C4-2B (cell line): Measurements from ENCODE around the gene SAMD7.

ENCODE experiments used
- H3K27ac ChIP-seq: fragments of 450-650 bp; 2 replicates; pipeline ENCODE4 v1.5.1; 2017
- CTCF ChIP-seq: fragments of 450-650 bp; conservative IDR thresholded peaks from 2 replicates; pipeline ENCODE4 v1.5.1; 2017; ENCODE audit warnings: mild to moderate bottlenecking
- ZFX ChIP-seq: fragments of 450-650 bp; IDR thresholded peaks from 2 replicates; pipeline ENCODE4 v1.6.1; 2017

SAMD7 gene

DNA sequence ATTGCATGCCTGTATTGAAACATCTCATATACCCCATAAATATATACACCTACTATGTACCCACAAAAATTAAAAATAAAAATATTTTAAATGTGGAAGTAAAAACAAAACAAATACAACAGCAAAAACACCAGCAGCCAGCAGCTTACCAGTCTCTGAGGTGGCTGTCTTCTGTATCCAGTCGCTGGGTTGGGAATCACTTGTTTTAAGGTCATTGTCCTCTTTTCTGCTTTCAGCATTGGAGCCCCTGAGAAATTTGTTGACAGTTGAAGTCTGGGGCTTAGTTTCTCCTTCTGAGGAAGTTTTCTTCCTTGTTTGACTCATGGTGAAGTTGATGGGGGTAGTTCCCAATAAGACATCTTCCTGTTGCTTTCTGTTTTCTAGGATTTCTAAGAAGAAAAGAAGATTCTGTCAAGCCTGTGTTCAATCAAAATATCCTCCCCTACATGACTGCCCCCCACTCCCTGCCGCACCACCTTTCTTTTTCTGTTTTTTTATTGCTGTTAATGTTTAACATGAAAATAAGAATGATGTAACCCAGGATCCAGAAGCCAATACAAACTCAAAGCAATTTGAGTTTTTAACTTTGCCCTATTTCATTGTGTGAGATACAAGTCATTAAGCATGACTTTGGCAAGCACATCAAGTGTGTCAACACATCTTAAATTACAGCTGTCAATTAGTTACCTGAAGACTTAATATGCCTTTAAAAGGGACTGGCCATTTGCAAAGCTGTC lies 41.7 kb upstream of the SAMD7 start, which contains the start of gene LRRC31:
TSS of gene LRRC31 (minus strand) at position 452 of the 737 bp plus-strand sequence. CDS start at position 324, 128 bp downstream.
- no peak for TF ChIP-seq ZFX
- TF ChIP-seq CTCF: no peak

GRCh38 chr3:169871129-169871886 lies 40.1 kb upstream of the SAMD7 start:
- peak overlapping the region; percentile 19; the same call in 1 of the 2 replicates for H3K27ac ChIP-seq
- TF ChIP-seq ZFX (no peak), CTCF (no peak)

More for the DNA sequence above, 41.7 kb upstream of the SAMD7 start, which contains the start of gene LRRC31:
- peak within 1 kb of the TSS; percentile 19; the same call in 1 of the 2 replicates for H3K27ac ChIP-seq

DNA sequence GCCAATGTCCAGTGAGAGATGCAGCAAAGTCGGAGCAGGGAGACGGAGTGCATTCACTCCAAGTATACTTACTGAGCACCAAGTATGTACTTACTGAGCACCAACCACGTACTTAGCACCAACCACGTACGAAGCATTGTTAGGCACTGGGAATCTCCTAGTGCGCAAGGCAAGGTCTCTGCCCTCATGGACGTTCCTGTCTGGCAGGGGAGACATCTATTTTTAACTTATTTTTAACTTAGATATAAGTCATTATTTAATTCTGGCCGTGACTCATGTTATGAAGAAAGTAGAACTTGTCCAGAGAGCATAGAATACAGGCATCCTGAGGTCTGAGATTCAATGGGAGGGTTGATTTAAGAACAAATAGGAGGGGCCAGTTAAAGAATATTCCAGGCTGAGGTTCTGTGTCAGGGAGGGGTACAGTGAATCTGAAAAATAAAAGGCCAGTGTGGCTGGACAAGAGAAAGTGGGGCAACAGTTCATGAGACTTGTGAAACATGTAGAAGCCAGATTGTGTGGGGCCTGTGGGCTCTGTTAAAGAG lies 32.3 kb upstream of the SAMD7 start:
- TF ChIP-seq ZFX: no peak
- H3K27ac ChIP-seq: no peak overlapping the region

DNA sequence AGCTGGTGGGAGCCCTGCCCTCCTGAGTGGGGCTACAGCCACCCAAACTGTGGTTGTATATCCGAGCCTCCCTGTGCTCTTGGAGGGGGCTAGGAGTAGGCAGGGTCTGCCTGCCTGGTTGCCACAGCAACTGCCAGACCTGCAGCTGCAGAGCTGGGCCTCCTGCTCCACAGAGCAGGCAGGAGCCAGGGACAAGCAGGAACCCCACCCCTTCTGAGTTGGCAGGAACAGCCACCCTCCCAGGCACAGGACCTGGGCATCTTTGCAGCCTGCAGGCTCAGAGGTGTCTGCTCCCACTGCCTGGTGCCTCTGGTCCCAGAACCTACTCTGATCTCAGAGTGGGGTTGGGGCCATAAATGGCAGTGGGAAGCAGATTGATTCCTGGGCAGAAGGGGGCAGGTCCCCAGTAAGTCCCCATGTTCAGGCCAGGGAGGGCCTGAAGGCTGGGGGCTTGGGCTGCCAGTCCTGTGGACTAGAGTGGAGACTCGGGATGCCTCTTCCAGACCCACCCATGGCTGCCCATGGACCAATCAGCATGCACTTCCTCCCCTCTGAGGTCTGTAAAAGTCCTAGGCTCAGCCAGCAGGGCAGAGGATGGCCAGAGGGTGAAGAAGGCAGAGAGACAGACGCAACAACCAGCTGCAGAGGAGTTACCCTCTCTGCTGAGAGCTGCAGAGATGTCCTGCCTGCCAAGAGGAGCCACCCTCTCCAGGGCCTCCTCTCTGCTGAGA lies 31.4 kb upstream of the SAMD7 start:
- no peak for TF ChIP-seq ZFX
- TF ChIP-seq CTCF: no peak
- no peak overlapping the region for H3K27ac ChIP-seq

DNA sequence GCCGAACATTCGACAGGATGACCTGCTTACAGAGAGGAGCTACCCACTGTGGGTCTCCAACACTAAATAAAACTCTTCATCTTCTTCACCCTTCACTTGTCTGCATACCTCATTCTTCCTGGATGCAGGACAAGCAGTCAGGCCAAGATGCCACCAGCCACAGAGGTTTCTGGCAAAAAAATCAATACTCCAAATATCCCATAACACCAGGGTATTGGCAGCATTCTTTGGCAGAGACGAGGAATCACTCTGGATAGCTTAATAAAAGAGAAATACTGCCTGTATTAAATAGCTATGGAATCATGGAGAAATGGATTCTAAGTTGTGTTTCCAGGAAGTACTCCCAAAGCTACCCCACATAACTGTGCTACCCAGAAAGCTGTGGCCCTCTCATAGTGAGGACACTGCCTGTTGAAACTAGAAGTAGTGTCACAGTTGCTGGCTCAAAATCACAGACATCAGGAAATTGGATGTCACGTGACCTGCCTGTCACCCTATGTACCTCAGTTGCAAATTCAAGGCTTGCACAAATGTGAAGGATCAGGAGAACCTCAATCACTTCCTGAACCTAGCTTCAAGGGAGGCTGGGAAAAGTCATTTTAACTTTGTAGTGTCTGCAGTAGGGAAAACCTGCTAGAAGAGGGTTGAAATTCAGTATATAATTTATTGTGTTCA lies 30.7 kb upstream of the SAMD7 start:
- no peak overlapping the region for H3K27ac ChIP-seq
- TF ChIP-seq ZFX (no peak), CTCF (no peak)

DNA sequence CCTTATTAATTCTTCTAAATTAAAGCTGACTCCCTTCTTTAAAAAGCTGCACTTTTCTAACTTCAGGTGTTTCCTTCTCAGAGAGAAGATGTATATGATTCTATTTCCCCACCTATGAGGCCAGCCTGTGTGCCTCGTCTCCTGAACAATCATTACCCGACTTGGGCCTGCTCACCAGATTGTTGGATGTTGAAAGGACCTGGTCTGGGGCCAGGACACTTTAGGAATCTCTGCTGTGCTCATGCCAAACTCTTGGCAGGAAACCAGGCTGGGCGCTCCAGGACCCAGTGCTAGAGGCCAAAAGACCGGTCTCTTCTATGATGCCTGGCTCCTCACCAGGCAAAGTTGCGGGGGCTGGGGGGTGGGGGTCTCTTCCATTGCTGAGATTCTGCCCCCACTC lies 24.7 kb upstream of the SAMD7 start:
- TF ChIP-seq ZFX (no peak), CTCF (no peak)

DNA sequence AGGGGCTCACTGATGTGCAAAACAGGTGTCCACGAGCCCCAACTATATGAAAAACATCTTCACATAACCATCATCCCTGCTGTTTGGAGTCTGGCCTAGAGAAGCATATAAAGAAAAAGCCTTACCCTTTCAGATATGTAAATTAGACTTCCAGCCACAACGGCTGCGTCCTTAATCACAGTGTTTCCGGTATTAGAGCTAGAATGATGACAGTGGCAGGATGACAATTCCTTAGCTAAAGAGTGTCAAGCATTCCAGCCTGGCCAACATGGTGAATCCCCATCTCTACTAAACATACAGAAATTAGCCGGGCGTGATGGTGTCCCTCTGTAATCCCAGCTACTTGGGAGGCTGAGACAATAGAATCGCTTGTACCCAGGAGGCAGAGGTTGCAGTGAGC lies 19.5 kb upstream of the SAMD7 start:
- H3K27ac ChIP-seq: no peak overlapping the region
- TF ChIP-seq ZFX (no peak), CTCF (no peak)

More for the DNA sequence above, 24.7 kb upstream of the SAMD7 start:
- H3K27ac ChIP-seq: no peak overlapping the region
